HUDEP-2 (cell line): Measurements from ENCODE around the gene PPP2R5E.
"Not testable (repeated sequence)": the region's sequence is repeated elsewhere in the genome, so short reads cannot be mapped to it uniquely, and the experiment has no call there.

ENCODE experiments used
- DNase-seq, 76 experiments: peaks; one replicate each; lab custom pipeline; 2025; ENCODE audit not compliant: unreplicated experiment in 76 of 76; lab: John Stamatoyannopoulos, UW

The PPP2R5E gene

DNA sequence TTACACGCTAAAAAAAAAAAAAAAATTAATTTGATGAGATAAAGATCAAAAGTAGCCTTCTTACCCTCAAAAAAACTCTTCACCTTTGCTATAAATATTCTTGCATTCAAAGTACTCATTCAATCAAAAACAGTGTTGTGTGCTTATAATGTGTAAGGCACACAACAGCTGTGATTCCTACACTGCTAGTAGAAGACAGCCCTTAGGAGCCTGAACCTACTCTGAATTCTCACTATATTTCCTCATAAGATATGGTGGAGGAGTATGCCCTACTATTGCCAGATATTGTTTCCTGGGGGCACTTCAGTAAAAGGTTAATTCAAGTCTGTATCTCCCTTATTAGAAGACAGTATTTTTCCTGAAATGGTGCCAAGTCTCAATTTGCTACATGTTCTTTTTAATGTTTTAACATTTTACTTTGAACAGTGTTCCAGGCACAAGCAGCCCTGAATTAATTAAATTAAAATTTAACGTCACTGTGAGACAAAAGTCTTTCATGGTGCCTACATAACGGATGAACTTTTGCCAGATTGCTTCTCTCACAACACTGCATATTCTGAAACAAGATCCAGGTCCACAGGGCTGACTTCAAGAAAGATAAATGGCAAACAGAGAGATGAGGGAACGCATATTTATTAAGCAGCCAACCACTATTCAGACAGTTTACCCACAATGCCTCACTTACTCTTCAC, 19.3 kb downstream of the PPP2R5E start:
- no peak for DNase-seq

DNA sequence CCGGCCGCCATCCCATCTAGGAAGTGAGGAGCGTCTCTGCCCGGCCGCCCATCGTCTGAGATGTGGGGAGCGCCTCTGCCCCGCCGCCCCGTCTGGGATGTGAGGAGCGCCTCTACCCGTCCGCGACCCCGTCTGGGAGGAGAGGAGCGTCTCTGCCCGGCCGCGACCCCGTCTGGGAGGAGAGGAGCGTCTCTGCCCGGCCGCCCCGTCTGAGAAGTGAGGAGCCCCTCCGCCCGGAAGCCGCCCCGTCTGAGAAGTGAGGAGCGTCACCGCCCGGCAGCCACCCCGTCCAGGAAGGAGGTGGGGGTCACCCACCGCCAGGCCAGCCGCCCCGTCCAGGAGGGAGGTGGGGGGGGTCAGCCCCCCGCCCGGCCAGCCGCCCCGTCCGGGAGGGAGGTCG, 20.7 kb downstream of the PPP2R5E start:
- not testable (repeated sequence) for DNase-seq

DNA sequence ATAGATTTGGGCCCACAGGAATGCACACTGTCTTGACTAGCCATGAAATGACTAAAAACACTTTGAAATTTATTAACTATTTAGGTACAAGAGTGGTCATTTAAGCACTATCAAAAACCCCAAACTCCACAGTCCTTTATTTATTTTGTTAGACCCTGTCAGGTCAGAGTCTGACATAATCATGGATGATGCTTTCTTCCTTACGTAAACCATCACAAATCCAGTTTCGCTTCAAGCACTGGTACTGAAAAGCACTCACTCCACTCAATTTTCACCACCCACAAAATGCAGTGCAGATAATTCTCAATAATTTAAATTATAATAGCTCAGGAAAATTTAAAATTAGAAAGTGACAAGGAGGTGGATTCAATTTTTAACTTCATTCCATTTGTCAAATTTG, 25.8 kb downstream of the PPP2R5E start:
- DNase-seq, result no peak

DNA sequence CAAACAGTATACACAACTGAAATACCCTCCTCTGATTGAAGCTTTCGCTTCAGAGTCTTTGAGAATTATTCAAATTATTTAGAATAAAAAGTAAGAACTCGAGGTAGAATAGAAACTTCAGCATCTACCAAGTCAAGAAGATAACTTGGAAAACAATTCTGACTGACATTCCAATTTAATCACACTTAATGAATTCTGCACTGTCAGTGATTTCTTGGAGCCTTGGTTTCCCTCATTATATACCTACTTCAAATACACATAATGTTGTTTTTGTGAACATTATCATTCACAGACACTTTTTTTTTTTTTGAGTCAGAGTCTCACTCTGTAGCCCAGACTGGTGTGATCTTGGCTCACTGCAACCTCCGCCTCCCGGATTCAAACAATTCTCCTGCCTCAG, 27.9 kb downstream of the PPP2R5E start:
- DNase-seq, result no peak

DNA sequence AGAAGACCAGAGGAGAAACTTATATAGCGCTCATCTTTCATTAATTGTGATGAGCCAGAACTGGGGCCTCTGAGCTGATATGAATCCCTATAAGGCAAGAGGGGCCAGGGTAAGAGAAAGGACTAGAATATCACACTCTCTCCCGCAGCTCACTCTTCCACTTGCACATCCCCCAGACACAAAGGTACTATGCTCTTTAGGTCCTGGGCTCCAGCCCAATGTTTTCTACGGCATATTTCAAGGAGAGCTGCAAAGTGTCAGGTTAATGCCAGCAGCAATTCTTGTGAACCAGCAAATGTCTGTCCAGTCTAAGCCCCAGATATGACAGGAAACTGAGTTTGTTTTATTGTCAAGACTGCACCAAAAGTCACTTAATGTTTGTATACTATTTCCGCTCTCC, 29.4 kb downstream of the PPP2R5E start:
- no peak for DNase-seq

DNA sequence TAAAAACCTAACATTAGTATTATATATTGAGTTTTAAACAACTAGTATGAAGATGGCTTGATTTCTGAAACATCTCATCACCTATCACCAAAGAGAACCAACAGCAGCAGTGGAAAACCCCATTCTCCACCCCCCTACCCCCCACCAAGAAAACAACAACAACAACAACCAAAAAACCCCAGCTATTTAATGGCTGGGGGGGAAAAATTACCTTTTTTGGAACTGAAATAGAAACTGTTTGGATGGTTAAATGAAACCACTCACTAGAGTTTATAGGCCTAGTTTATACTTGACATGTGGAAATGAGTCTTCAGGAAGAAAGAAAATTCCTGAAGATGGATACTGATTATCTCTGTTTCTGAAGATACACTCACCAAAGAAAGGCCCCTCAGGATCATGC, 30.3 kb downstream of the PPP2R5E start:
- DNase-seq, result no peak

DNA sequence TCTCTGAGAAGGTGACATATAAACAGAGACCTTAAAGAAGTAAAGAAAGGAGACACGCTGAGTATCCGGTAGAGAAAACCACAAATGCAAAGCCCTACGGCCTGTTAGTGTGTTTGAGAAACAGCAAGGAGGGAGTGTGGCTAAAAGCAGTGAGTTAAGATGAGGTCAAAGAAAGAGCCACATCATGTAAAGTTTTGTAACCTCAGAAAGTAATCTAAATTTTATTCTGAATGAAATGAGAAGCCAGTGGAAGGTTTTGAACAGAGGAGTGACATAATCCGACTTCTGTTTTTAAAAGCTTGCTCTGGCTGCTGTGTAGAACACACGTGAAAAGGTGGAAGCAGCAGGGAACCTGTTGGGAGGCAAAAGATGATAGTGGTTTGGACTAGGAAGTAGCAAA, 32.6 kb downstream of the PPP2R5E start:
- DNase-seq, result no peak

DNA sequence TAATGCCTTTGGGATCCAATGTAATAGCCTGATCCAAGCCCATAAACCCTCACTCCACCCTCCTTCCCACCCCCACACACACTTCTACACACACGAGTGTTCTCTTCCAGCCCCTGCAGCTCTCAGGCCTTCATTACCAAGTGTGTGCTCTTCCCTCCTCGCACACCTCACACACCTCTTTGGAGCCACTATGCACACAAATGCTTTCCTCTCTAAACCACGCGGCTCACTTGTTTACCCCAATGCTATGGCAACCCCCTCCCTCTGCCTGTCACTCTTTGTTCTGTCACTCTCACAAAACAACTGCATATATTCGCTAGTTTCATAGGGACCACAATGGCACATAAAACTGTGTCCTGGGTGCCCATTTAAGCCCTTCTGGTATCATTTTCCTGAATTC, 35.1 kb downstream of the PPP2R5E start:
- no peak for DNase-seq

DNA sequence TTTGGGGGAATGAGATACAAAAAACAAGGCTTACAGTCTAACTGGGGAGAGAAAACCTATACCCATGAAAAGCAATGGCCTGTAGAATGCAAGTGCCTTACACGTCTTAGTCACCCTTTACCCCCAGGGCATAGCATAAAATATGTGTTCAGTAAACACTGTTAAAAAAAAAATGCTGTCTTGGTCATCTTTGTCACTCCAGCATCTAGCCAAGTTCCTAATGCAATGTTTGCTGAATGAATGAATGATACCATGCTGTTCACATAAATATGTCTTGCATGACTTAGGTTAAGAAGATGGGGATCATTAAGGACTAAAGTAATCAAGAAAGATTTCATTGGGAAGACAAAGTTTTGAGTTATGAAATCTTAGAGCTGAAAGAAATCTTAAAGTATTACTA, 38.5 kb downstream of the PPP2R5E start:
- no peak for DNase-seq

DNA sequence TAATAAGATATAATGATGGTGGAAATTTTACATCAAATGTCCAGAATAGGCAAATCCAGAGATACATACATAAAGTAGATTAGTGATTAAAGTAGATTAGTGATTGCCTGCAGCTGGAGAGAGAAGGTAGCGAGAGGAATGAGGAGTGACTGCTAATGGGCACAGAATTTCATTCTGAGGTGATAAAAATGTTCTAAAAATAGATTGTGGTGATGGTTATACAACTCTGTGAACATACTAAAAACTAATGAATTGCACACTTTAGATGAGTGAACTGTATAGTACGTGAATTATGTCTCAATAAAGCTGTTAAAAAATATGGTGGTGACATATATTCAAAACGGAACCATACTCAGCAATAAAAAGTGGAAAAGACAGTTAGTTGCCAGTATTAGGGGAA, 41.7 kb downstream of the PPP2R5E start:
- no peak for DNase-seq

DNA sequence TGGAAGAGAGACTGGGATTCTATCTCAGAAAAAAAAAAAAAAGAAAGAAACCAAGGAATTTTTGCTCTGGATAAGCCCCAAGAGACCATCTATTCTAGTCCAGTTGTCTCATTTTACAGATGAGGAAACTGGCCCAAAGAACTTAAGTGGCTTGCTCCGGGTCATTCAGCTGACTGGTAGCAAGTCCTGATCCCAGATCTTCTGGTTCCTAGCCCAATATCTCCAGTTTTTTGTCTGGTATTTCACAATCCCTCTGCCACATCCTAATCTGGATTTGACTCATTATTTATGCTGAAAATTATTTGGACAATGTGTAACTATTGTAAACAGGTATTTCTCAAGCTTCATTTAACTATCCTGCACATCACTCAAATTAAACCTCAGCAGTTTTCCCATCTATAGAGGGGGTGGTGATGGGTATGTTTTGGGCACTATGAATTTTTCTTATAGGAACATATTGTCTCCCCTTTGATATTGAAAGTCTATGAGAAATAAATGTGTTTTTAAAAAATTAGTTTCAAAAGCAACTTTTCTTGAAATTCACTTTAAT, 43.4 kb downstream of the PPP2R5E start:
- no peak for DNase-seq

DNA sequence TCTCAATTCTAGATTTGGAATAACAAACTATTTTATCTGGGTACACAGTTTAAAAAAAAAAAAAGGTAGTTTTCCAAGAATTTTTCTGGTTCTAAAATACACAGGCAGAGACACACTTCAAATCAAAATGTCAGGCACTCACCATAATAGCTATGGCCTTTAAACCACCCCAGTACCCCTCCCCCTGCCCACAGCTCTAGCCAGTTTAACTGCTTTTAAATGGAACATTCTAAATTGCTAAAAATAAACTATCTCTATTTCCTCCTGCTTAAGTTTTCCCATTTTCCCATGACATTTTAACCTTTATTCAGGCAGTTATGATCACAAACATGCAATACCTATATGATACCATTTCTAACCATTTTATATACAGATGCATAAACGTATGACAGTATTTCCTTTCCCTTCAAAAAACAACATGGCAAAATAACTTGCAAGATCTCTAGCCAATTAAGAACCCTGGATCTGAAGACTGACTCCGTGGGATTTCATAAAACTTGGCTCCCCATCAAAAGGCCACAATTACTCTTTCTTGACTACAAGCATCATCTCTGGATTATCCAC, 46.3 kb downstream of the PPP2R5E start:
- DNase-seq, result no peak

DNA sequence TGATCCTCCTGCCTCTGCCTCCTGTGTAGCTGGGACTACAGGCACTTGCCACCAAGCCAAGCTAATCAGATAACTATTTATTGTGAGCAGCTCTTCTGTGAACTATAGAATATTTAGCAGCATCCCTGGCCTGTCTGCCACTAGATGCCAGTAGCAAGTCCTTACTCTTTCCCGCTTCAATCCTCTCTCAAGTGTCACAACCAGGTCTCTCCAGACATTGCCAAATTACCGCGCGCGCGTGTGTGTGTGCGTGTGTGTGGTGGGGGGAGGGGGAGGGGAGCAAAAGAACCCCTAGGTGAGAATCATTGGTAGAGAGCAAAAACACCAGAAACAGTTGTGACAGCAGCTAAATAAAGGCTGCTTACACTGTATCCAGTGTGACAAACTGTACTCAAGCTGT, 49.9 kb downstream of the PPP2R5E start:
- DNase-seq, result peak in 8 of 76 experiments; percentile 4 to 21 (median 10)

DNA sequence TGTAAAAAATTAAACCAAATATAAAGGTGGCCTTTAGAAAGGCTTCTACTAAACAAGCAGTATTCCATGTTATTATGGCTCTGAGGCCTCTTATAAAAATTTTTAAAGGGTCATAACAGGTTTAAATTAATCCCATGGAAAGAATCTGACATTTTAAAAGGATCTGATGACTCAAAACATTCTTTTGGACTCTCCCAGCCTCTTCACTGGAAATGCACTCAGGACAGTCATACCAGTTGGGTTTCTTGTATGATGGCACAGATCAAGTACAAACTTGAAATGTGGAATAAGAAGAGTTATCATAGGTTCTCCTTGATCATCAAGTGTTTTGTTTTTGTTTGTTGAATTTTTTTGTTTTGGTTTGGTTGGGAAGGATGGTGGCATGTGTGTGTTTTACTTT, 50.8 kb downstream of the PPP2R5E start:
- DNase-seq, result no peak

DNA sequence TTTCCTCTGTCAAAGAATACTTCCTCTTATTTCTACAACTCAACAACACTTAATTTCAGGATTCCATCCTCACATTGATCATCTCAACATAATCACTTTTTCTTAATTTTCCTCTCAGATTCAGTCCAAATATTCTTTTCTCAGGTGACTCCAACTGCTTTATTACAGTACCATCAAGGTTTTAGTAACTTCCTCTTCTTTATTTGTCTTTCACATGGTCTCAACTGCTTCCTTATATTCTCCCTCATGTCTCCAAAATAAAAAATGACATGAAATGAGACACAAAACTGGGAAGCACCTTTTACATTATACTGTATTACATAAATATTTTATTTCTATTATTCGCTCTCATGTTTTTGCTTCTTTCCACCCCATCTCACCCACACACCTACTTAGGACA, 55.5 kb downstream of the PPP2R5E start:
- no peak for DNase-seq

DNA sequence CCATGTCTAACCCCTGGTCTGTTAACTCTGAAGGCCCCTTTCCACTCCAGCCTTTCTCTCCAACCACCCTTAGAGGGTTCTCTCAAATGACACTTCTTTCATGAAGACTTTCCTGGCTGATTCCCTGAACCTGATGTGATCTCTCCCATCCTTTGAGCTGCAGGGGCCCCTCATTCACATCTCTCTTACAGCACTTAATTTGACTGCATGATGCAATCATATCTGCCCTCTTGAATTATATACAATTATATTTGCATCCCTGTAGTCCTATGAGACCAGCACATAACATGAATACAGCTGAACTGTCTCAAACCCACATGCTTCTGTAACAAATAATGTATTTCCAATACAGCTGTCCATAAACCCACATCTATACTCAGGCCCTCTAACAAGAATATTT, 56.4 kb downstream of the PPP2R5E start:
- DNase-seq, result no peak

DNA sequence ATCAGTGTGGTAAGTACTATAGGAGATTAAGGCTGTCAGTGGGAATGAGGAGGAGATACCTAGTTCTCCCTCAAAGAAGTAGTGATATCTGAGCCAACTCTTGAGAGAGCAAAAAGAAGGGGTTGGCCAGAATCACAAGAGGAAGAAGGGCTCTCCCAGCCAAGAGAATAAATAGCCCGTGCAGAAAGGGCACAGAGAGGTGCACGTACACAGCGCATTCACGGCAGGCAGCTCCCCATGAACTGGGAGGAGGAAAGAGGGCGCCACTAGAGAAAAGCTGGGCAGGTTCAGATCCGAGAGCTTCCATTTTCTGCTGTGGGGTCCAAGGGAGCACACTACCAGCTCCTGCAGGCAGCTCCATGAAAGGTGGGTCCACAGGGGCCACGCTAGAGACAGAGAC, 59.9 kb downstream of the PPP2R5E start:
- no peak for DNase-seq

DNA sequence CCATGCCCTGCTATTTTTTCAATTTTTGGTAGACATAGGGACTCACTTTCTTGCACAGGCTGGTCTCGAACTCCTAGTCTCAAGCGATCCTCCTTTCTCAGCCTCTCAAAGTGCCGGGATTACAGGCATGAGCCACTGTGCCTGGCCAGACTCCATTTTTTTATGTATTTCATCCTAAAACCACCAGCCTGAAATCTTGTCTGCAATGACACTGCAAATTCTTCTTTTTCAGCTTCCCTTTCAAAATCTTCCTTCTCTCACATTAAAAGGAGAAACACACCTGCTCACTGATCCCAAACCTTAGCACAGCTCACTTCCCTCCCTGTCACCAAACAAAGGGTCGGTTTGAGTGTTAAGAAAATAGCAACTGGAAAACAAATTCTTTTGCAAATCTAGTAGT, 62.6 kb downstream of the PPP2R5E start:
- DNase-seq, result no peak

DNA sequence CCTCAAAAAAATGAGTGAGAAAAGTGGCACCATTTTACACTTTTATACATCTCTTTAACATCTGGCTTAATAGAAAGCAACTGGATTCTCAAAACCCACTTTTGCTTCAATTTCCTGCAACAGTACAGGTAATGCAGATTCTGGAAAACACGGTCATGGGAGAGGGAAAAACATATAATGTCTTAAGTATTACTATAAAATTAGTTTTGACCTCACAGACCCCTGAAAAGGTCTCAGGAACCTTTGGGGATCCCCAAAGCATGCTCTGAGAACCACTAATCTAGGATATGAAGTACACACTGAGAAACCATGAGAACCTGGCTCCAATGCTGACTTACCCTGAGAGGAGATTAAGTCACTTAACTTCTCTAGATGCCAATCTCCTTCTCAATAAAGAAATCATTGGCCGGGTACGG, 64.7 kb downstream of the PPP2R5E start:
- no peak for DNase-seq

DNA sequence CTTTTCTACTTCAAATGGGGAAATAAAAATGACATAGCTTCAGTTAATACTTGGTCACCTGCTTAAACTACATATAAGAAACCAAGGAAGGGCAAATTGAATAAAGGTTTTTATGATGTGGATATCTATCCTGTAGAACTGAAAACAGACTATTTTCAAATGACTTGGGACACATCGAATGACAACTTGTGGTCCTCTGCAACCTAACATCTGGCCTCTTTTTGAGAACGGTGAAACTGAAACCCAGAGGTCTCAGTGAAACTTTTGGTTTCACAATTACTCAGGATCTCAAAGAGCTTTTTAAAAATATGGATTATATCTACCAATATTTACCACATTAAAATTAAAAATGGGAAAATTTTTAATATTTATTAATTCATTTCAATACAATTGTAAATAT, 65.2 kb downstream of the PPP2R5E start:
- peak in 1 of 76 experiments; percentile 7 for DNase-seq

DNA sequence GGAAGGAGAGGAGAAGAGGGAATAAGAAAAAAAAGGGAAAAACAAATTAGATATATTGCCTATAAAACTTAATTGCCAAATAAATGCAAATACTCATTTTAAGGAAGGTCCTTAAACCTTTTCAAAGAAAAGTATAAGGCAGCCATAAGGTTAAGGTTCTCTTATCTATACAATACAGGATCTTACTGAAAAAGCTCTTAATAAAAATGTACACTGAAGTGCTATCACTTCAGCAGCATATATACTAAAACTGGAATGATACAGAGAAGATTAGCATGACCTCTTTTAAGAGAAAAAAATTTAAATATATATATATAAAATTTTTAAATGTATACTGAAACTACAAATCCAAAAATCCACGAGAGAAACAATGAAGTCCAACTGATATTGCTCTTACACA, 65.6 kb downstream of the PPP2R5E start:
- no peak for DNase-seq

DNA sequence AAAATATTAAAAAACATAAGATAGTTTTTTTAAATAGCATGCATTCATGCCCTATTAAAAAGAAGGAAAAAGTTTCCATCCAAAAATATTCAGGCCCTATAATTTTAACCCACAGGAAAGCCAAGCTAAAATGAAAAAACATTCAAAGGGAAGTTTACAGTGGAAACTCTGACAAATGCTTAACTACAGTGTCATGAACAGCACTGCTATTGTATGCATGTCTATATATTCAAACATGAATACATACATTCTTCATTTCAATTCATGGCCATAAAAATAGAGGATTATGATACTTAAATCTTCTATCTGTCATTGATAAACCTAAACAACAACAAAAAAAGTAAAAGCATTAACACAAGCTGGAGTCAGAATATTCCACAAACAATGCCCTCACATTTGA, 67.4 kb downstream of the PPP2R5E start:
- no peak for DNase-seq

DNA sequence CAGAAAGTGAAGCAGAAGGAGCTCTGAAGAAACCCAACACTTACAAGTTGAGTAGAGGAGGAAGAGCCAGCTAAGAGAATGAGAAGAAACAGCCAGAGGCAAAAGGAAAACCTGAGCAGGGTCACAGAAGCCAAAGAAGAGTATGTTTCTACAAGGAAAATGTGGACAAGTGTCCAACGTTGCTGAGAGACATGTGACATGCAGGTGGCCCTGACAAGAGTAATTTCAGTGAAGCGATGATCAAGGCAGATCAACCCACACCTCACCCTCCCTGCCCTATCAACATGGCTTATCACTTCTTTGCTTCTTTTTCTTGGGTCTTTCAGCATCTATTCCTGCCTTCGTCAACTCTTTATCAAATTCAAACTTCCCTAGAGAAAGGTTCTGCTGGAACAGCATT, 68.3 kb downstream of the PPP2R5E start:
- no peak for DNase-seq
